ENCODE measurements around the gene FAM3D. TPM values are rescaled to one million over a fixed set of nuclear protein-coding genes. Genes with fewer than 3 reads are reported as not detected.

FAM3D gene
- polyA plus RNA-seq, 1 of the 3 experiments (the other 2 are of a cell fraction), result not detected

- Histone ChIP-seq H3K4me1 (ENCODE audit: control insufficient read depth in 1 of 2, insufficient read depth in 2 of 2, low read depth in 1 of 2, low read length in 1 of 2) (no peaks in the 10 kb centered on the region), H3F3A (replicated peaks; ENCODE audit: insufficient read depth) (no peaks in the 10 kb centered on the region), H3K27me3 (ENCODE audit: insufficient read depth) (no peaks in the 10 kb centered on the region), H3K9ac (no peak overlapping the region), H3K79me2 (ENCODE audit: insufficient read depth) (no peaks in the 10 kb centered on the region), H3K4me3 (ENCODE audit: low read depth in 2 of 2, low read length in 1 of 2) (no peak overlapping the region), H3K9me3 (peaks cover 14% of the 10 kb centered on the region), H3K36me3 (replicated peaks in 1 of 2; ENCODE audit: control insufficient read depth in 1 of 2, insufficient read depth in 2 of 2, low read length in 1 of 2) (peaks cover 0 to 3% of the 10 kb centered on the region in 2 experiments), H3K27ac (ENCODE audit: low read depth in 2 of 2, low read length in 1 of 2) (no peak overlapping the region), H4K20me1 (ENCODE audit: insufficient read depth) (no peaks in the 10 kb centered on the region), H2AFZ (ENCODE audit: low read depth) (no peak overlapping the region), H3K4me2 (no peak overlapping the region), H3K9me2 (no peaks in the 10 kb centered on the region)
- CTCF ChIA-PET, result interaction anchor here (0.9 kb wide), 1 partner anchor 54 kb away, joined by 3 read pairs; no protein-coding TSS in a partner anchor
- TF ChIP-seq ELF1 (IDR thresholded peaks at IDR 0.05) (no peak), MXI1 (IDR thresholded peaks at IDR 0.05; ENCODE audit: low read depth, low read length) (no peak), TCF12 (IDR thresholded peaks at IDR 0.05) (no peak), IRF3 (IDR thresholded peaks at IDR 0.05; ENCODE audit: low read depth, low read length) (no peak), USF1 (IDR thresholded peaks at IDR 0.05; ENCODE audit: borderline replicate concordance, low read depth) (no peak), FOXM1 (IDR thresholded peaks at IDR 0.05; ENCODE audit: low read depth) (no peak), FOSL2 (IDR thresholded peaks at IDR 0.05; ENCODE audit: borderline replicate concordance, low read depth) (no peak), NRF1 (IDR thresholded peaks at IDR 0.05; ENCODE audit: low read depth, low read length) (no peak), YY1 (IDR thresholded peaks at IDR 0.05; ENCODE audit: low read depth) (no peak)
- DNase-seq, result no peak
- POLR2A ChIA-PET, result no interaction called here
- WGBS (ENCODE audit: low lambda C conversion rate), result 33% methylated on average over 7 of the region's 7 CpGs
Observed at GRCh38 chr3:58693940-58694850, 27.6 kb upstream of the FAM3D start.

GRCh38 chr3:58692484-58692883, 25.9 kb upstream of the FAM3D start:
- H3K4me2 ChIP-seq, result no peak overlapping the region
- ChIA-PET CTCF (interaction anchor here (1.1 kb wide), 1 partner anchor 71 kb away, joined by 3 read pairs; no protein-coding TSS in a partner anchor), POLR2A (no interaction called here)
- no peak overlapping the region for H2AFZ ChIP-seq (ENCODE audit: low read depth)
- peaks cover 0 to 3% of the 10 kb centered on the region in 2 experiments for H3K36me3 ChIP-seq (replicated peaks in 1 of 2; ENCODE audit: control insufficient read depth in 1 of 2, insufficient read depth in 2 of 2, low read length in 1 of 2)
- no peak overlapping the region for H3K9ac ChIP-seq
- no peaks in the 10 kb centered on the region for H3K9me2 ChIP-seq
- no peak overlapping the region for H3K27ac ChIP-seq (ENCODE audit: low read depth in 2 of 2, low read length in 1 of 2)
- no peaks in the 10 kb centered on the region for H4K20me1 ChIP-seq (ENCODE audit: insufficient read depth)
- no peaks in the 10 kb centered on the region for H3F3A ChIP-seq (replicated peaks; ENCODE audit: insufficient read depth)
- no peaks in the 10 kb centered on the region for H3K27me3 ChIP-seq (ENCODE audit: insufficient read depth)
- 21% methylated on average over 1 of the region's 1 CpG for WGBS (ENCODE audit: low lambda C conversion rate)
- H3K4me1 ChIP-seq (ENCODE audit: control insufficient read depth in 1 of 2, insufficient read depth in 2 of 2, low read depth in 1 of 2, low read length in 1 of 2), result no peaks in the 10 kb centered on the region
- H3K9me3 ChIP-seq, result peaks cover 14% of the 10 kb centered on the region
- no peak for DNase-seq
- H3K4me3 ChIP-seq (ENCODE audit: low read depth in 2 of 2, low read length in 1 of 2), result no peak overlapping the region
- TF ChIP-seq CHD2 (IDR thresholded peaks at IDR 0.05; ENCODE audit: low read length, partially characterized antibody) (no peak), USF1 (IDR thresholded peaks at IDR 0.05; ENCODE audit: borderline replicate concordance, low read depth) (no peak), TEAD4 (IDR thresholded peaks at IDR 0.05; ENCODE audit: borderline replicate concordance, insufficient read depth) (no peak), RAD21 (IDR thresholded peaks at IDR 0.05; ENCODE audit: low read length) (no peak), YY1 (IDR thresholded peaks at IDR 0.05; ENCODE audit: low read depth) (no peak), GABPA (IDR thresholded peaks at IDR 0.05; ENCODE audit: low read depth) (no peak), MEF2A (IDR thresholded peaks at IDR 0.05; ENCODE audit: borderline replicate concordance, low read depth) (no peak), RXRA (IDR thresholded peaks at IDR 0.05; ENCODE audit: borderline replicate concordance, low read depth) (no peak), FOXM1 (IDR thresholded peaks at IDR 0.05; ENCODE audit: low read depth) (no peak), FOSL2 (IDR thresholded peaks at IDR 0.05; ENCODE audit: borderline replicate concordance, low read depth) (no peak), GATA2 (CRISPR knock-in tag; IDR thresholded peaks at IDR 0.05) (no peak), REST (IDR thresholded peaks at IDR 0.05; ENCODE audit: low read depth, low read length) (no peak)
- H3K79me2 ChIP-seq (ENCODE audit: insufficient read depth), result no peaks in the 10 kb centered on the region

Measured in SK-N-SH (cell line).